Endothelial cell of umbilical vein (primary cell): Measurements from ENCODE around the gene SLC16A8. TPM values are rescaled to one million over a fixed set of nuclear protein-coding genes. Genes with fewer than 3 reads are reported as not detected.

Experiments used
- BruUV-seq: library from RNA; stranded (reverse); fragments of 400-500 nt; replicated peaks from 2 replicates; lab custom pipeline; 2021; lab: Mats Ljungman, UMichigan
- CTCF ChIA-PET: fragments of 300-600, 350-600 bp; sonication (Branson Sonifier 250); formaldehyde crosslinking; loops from one replicate; lab custom pipeline; 2021; ENCODE audit warnings: antibody characterized with exemption, inconsistent platforms; lab: Charles Lee
- POLR2A ChIA-PET: fragments of 300-600, 350-600 bp; sonication (Branson Sonifier 250); formaldehyde crosslinking; loops from one replicate; lab custom pipeline; 2021; ENCODE audit warnings: antibody characterized with exemption, inconsistent platforms; lab: Charles Lee
- DNase-seq: peaks from one replicate; pipeline ENCODE4 v3.0.0-alpha.2; 2011; ENCODE audit warnings: low read depth, low spot score
- FAIRE-seq: peaks from 2 replicates; lab custom pipeline; 2011; peaks lifted over from hg19 to GRCh38; lab: Jason Lieb, UNC
- H2AFZ ChIP-seq: 2 replicates; pipeline ENCODE4 v1.6.0; 2012; ENCODE audit warnings: low read depth, low read length, control low read depth, inconsistent platforms
- H3K27ac ChIP-seq: 2 replicates; pipeline ENCODE4 v1.5.1; 2011; ENCODE audit warnings: low read depth, mild to moderate bottlenecking, control low read depth, low read length, moderate library complexity; ENCODE audit not compliant: insufficient read depth
- H3K27me3 ChIP-seq, 2 experiments: 2 replicates each; pipeline versions ENCODE4 v1.6.0 to v1.6.1; 2011; ENCODE audit warnings: low read length in 2 of 2, mixed read lengths in 1 of 2; ENCODE audit not compliant: control insufficient read depth in 2 of 2, insufficient read depth in 2 of 2
- H3K36me3 ChIP-seq, 2 experiments: 2 replicates in 1 of 2; 3 replicates in 1 of 2; pipeline ENCODE4 v1.5.1; 2011; ENCODE audit warnings: low read length in 2 of 2, mild to moderate bottlenecking in 1 of 2, moderate library complexity in 1 of 2; ENCODE audit not compliant: control insufficient read depth in 2 of 2, insufficient read depth in 2 of 2; ENCODE audit errors: extremely low read depth in 1 of 2
- H3K4me1 ChIP-seq: 3 replicates; pipeline ENCODE4 v1.5.1; 2011; ENCODE audit warnings: mild to moderate bottlenecking, low read length; ENCODE audit not compliant: control insufficient read depth, insufficient read depth; ENCODE audit errors: extremely low read depth
- H3K4me2 ChIP-seq: 2 replicates; pipeline ENCODE4 v1.6.1; 2011; ENCODE audit warnings: low read length, control low read depth, mixed read lengths; ENCODE audit not compliant: insufficient read depth
- H3K4me3 ChIP-seq, 3 experiments: fragments of 200-600 bp in 1 of 3; sonication (generic), shearing (Covaris generic) in 1 of 3; replicated peaks in 1 of 3; 2 replicates each; pipeline ENCODE4 v1.5.1; 2011 to 2016; ENCODE audit warnings: control low read depth in 3 of 3, low read length in 3 of 3, mild to moderate bottlenecking in 2 of 3, inconsistent platforms in 1 of 3, low read depth in 1 of 3, moderate library complexity in 1 of 3; ENCODE audit not compliant: insufficient read depth in 1 of 3
- H3K79me2 ChIP-seq: 2 replicates; pipeline ENCODE4 v1.6.0; 2012; ENCODE audit warnings: low read length, inconsistent platforms; ENCODE audit not compliant: control insufficient read depth, insufficient read depth
- H3K9ac ChIP-seq: replicated peaks from 2 replicates; pipeline ENCODE3; 2011; ENCODE audit warnings: low read length, control low read depth; ENCODE audit not compliant: insufficient read depth; ENCODE audit errors: extremely low read depth
- H3K9me1 ChIP-seq: replicated peaks from 3 replicates; pipeline ENCODE4 v1.6.0; 2011; ENCODE audit warnings: mild to moderate bottlenecking, low read length; ENCODE audit not compliant: control insufficient read depth, insufficient read depth; ENCODE audit errors: extremely low read depth
- H3K9me3 ChIP-seq: replicated peaks from 2 replicates; pipeline ENCODE4 v1.5.1; 2012; ENCODE audit warnings: low read length, inconsistent platforms; ENCODE audit not compliant: control insufficient read depth, insufficient read depth
- H4K20me1 ChIP-seq: replicated peaks from 2 replicates; pipeline ENCODE3; 2011; ENCODE audit warnings: mild to moderate bottlenecking, low read length; ENCODE audit not compliant: control insufficient read depth, insufficient read depth; ENCODE audit errors: extremely low read depth
- CTCF ChIP-seq, 2 donors: IDR thresholded peaks; 1 replicate in 1 of 2; 2 replicates in 1 of 2; pipeline ENCODE4 v1.5.1; 2011; ENCODE audit warnings: low read length in 2 of 2, mild to moderate bottlenecking in 2 of 2, moderate library complexity in 2 of 2, control low read depth in 1 of 2, inconsistent platforms in 1 of 2, low read depth in 1 of 2; ENCODE audit not compliant: insufficient read depth in 1 of 2; ENCODE audit errors: extremely low read depth in 1 of 2
- EZH2 ChIP-seq: IDR thresholded peaks from 2 replicates; pipeline ENCODE4 v1.6.1; 2012; ENCODE audit warnings: borderline replicate concordance, low read depth, mild to moderate bottlenecking, moderate library complexity, low read length, inconsistent platforms; ENCODE audit not compliant: severe bottlenecking
- FOS ChIP-seq: IDR thresholded peaks from 2 replicates; pipeline ENCODE4 v1.6.1; 2011; ENCODE audit warnings: mild to moderate bottlenecking, low read length, moderate library complexity, borderline replicate concordance; ENCODE audit not compliant: insufficient read depth
- GATA2 ChIP-seq: IDR thresholded peaks from 2 replicates; pipeline ENCODE4 v1.7.0; 2011; ENCODE audit warnings: low read depth, mild to moderate bottlenecking, moderate library complexity, mixed read lengths, low read length; ENCODE audit not compliant: insufficient read length, insufficient read depth
- JUN ChIP-seq: IDR thresholded peaks from 2 replicates; pipeline ENCODE4 v1.6.1; 2011; ENCODE audit warnings: borderline replicate concordance, low read depth; ENCODE audit not compliant: insufficient read length, insufficient read depth
- MYC ChIP-seq: IDR thresholded peaks from one replicate; pipeline ENCODE4 v1.6.1; 2011; ENCODE audit warnings: mild to moderate bottlenecking, low read depth, low read length
- POLR2A ChIP-seq: IDR thresholded peaks from 2 replicates; pipeline ENCODE4 v1.6.1; 2012; ENCODE audit warnings: low read depth, mild to moderate bottlenecking, control low read depth, low read length
- dilution Hi-C: fragments of 300-500 bp; cut with MboI; formaldehyde crosslinking; loops from one replicate; pipeline ENCODE4 v1.15.0; 2019; ENCODE audit warnings: low sequenced_read_pairs; ENCODE audit not compliant: extremely low pct_ligation_motif_present
- intact Hi-C: fragments of 100-400 bp; cut with micrococcal nuclease; formaldehyde crosslinking; loops from one replicate; pipeline ENCODE4 v1.10.0; 2022
- polyA plus RNA-seq, 4 experiments: library from polyadenylated mRNA; depleted of rRNA in 3 of 4; stranded (reverse) in 3 of 4; unstranded in 1 of 4; fragments of >200 nt; gene quantifications; 2 replicates each; pipeline versions ENCODE4 v1.2.1 to v1.2.3, GENCODE V29; 2011 to 2012; ENCODE audit warnings: missing spikeins in 1 of 4
- total RNA-seq: library from RNA; stranded (reverse); gene quantifications from 2 replicates; pipeline ENCODE4 v1.2.3, GENCODE V29; 2021

The SLC16A8 gene
- total and polyA plus RNA-seq, 2 donors (not counting 3 experiments of a cell fraction or from before 2014, with no cell fraction given), result 0.14 TPM; not detected in 1

GRCh38 chr22:38068641-38069371 is 15.2 kb downstream of the SLC16A8 start:
- Histone ChIP-seq H3K27me3 (no peaks in the 10 kb centered on the region), H4K20me1 (no peaks in the 10 kb centered on the region), H3K9ac (no peak overlapping the region), H3K4me2 (no peak overlapping the region), H3K4me3 (no peak overlapping the region), H3K9me3 (no peaks in the 10 kb centered on the region), H3K79me2 (no peaks in the 10 kb centered on the region), H3K36me3 (peaks cover 0 to 19% of the 10 kb centered on the region in 2 experiments), H3K9me1 (no peaks in the 10 kb centered on the region), H2AFZ (no peak overlapping the region), H3K27ac (no peak overlapping the region), H3K4me1 (no peaks in the 10 kb centered on the region)
- DNase-seq (no peak), FAIRE-seq (no peak)
- CTCF ChIA-PET, result interaction anchor here (1.0 to 3.2 kb wide), 3 partner anchors 9 to 23 kb away, joined by 3 to 16 read pairs (median 9); no protein-coding TSS in a partner anchor
- no TSS peak for BruUV-seq
- intact Hi-C loops (no loop called here), dilution Hi-C loops (no loop called here)
- TF ChIP-seq EZH2 (no peak), GATA2 (no peak), FOS (no peak), POLR2A (no peak), MYC (no peak), CTCF (IDR thresholded peaks at IDR 0.05; ENCODE audit: extremely low read depth in 1 of 2, insufficient read depth in 1 of 2, low read depth in 1 of 2, low read length in 2 of 2) (no peak), JUN (no peak)
- POLR2A ChIA-PET, result no interaction called here
